Measurements from ENCODE around the gene FST. TPM values are rescaled to one million over a fixed set of nuclear protein-coding genes. Genes with fewer than 3 reads are reported as not detected.

Gene FST
- polyA plus RNA-seq, 2 donors, result 3.0 to 4.6 TPM

- Histone ChIP-seq H3K36me3 (ENCODE audit: control insufficient read depth in 2 of 2, insufficient read depth in 2 of 2, low read length in 1 of 2) (no peaks in the 10 kb centered on the region), H3K9me3 (ENCODE audit: control insufficient read depth in 2 of 2, insufficient read depth in 1 of 2, low read depth in 1 of 2, low read length in 1 of 2) (no peaks in the 10 kb centered on the region), H3K4me3 (ENCODE audit: low read depth in 1 of 2, low read length in 2 of 2) (no peak overlapping the region), H3K4me1 (ENCODE audit: control insufficient read depth in 2 of 2, insufficient read depth in 2 of 2, low read length in 1 of 2) (no peaks in the 10 kb centered on the region), H3K27ac (ENCODE audit: low read depth in 2 of 2, low read length in 1 of 2) (no peak overlapping the region), H3K27me3 (ENCODE audit: control insufficient read depth in 1 of 2, insufficient read depth in 2 of 2, low read length in 2 of 2) (no peaks in the 10 kb centered on the region)
- WGBS, 2 donors, result 73 to 87% methylated on average over 2 of the region's 2 CpGs
These were observed 33.5 kb upstream of the FST start for GRCh38 chr5:53446908-53447307.

GRCh38 chr5:53448851-53449250, 31.6 kb upstream of the FST start:
- H3K36me3 ChIP-seq (ENCODE audit: control insufficient read depth in 2 of 2, insufficient read depth in 2 of 2, low read length in 1 of 2), result no peaks in the 10 kb centered on the region
- 92 to 94% methylated on average over 1 of the region's 1 CpG for WGBS, 2 donors
- H3K4me1 ChIP-seq (ENCODE audit: control insufficient read depth in 2 of 2, insufficient read depth in 2 of 2, low read length in 1 of 2), result no peaks in the 10 kb centered on the region
- H3K27me3 ChIP-seq (ENCODE audit: control insufficient read depth in 1 of 2, insufficient read depth in 2 of 2, low read length in 2 of 2), result no peaks in the 10 kb centered on the region
- no peak overlapping the region for H3K27ac ChIP-seq (ENCODE audit: low read depth in 2 of 2, low read length in 1 of 2)
- no peaks in the 10 kb centered on the region for H3K9me3 ChIP-seq (ENCODE audit: control insufficient read depth in 2 of 2, insufficient read depth in 1 of 2, low read depth in 1 of 2, low read length in 1 of 2)
- H3K4me3 ChIP-seq (ENCODE audit: low read depth in 1 of 2, low read length in 2 of 2), result no peak overlapping the region

- Histone ChIP-seq H3K9me3 (ENCODE audit: control insufficient read depth in 2 of 2, insufficient read depth in 1 of 2, low read depth in 1 of 2, low read length in 1 of 2) (no peaks in the 10 kb centered on the region), H3K4me1 (ENCODE audit: control insufficient read depth in 2 of 2, insufficient read depth in 2 of 2, low read length in 1 of 2) (no peaks in the 10 kb centered on the region), H3K27ac (ENCODE audit: low read depth in 2 of 2, low read length in 1 of 2) (no peak overlapping the region), H3K36me3 (ENCODE audit: control insufficient read depth in 2 of 2, insufficient read depth in 2 of 2, low read length in 1 of 2) (no peaks in the 10 kb centered on the region), H3K4me3 (ENCODE audit: low read depth in 1 of 2, low read length in 2 of 2) (no peak overlapping the region), H3K27me3 (ENCODE audit: control insufficient read depth in 1 of 2, insufficient read depth in 2 of 2, low read length in 2 of 2) (no peaks in the 10 kb centered on the region)
- WGBS, 2 donors, result 42 to 50% methylated on average over 1 of the region's 1 CpG
These were observed 26.3 kb upstream of the FST start for GRCh38 chr5:53453898-53454718.

GRCh38 chr5:53454719-53455000, 25.8 kb upstream of the FST start:
- H3K4me3 ChIP-seq (ENCODE audit: low read depth in 1 of 2, low read length in 2 of 2), result no peak overlapping the region
- H3K9me3 ChIP-seq (ENCODE audit: control insufficient read depth in 2 of 2, insufficient read depth in 1 of 2, low read depth in 1 of 2, low read length in 1 of 2), result no peaks in the 10 kb centered on the region
- no peaks in the 10 kb centered on the region for H3K36me3 ChIP-seq (ENCODE audit: control insufficient read depth in 2 of 2, insufficient read depth in 2 of 2, low read length in 1 of 2)
- no peaks in the 10 kb centered on the region for H3K4me1 ChIP-seq (ENCODE audit: control insufficient read depth in 2 of 2, insufficient read depth in 2 of 2, low read length in 1 of 2)
- no peaks in the 10 kb centered on the region for H3K27me3 ChIP-seq (ENCODE audit: control insufficient read depth in 1 of 2, insufficient read depth in 2 of 2, low read length in 2 of 2)
- WGBS, 2 donors, result 90 to 93% methylated on average over 1 of the region's 1 CpG
- no peak overlapping the region for H3K27ac ChIP-seq (ENCODE audit: low read depth in 2 of 2, low read length in 1 of 2)

GRCh38 chr5:53456366-53456765, 24.1 kb upstream of the FST start:
- Histone ChIP-seq H3K4me3 (ENCODE audit: low read depth in 1 of 2, low read length in 2 of 2) (no peak overlapping the region), H3K27ac (ENCODE audit: low read depth in 2 of 2, low read length in 1 of 2) (no peak overlapping the region), H3K27me3 (ENCODE audit: control insufficient read depth in 1 of 2, insufficient read depth in 2 of 2, low read length in 2 of 2) (no peaks in the 10 kb centered on the region), H3K9me3 (ENCODE audit: control insufficient read depth in 2 of 2, insufficient read depth in 1 of 2, low read depth in 1 of 2, low read length in 1 of 2) (no peaks in the 10 kb centered on the region), H3K4me1 (ENCODE audit: control insufficient read depth in 2 of 2, insufficient read depth in 2 of 2, low read length in 1 of 2) (no peaks in the 10 kb centered on the region), H3K36me3 (ENCODE audit: control insufficient read depth in 2 of 2, insufficient read depth in 2 of 2, low read length in 1 of 2) (no peaks in the 10 kb centered on the region)
- 44 to 56% methylated on average over 2 of the region's 2 CpGs for WGBS, 2 donors

- Histone ChIP-seq H3K36me3 (ENCODE audit: control insufficient read depth in 2 of 2, insufficient read depth in 2 of 2, low read length in 1 of 2) (no peaks in the 10 kb centered on the region), H3K9me3 (ENCODE audit: control insufficient read depth in 2 of 2, insufficient read depth in 1 of 2, low read depth in 1 of 2, low read length in 1 of 2) (no peaks in the 10 kb centered on the region), H3K4me3 (ENCODE audit: low read depth in 1 of 2, low read length in 2 of 2) (no peak overlapping the region), H3K27me3 (ENCODE audit: control insufficient read depth in 1 of 2, insufficient read depth in 2 of 2, low read length in 2 of 2) (no peaks in the 10 kb centered on the region), H3K27ac (ENCODE audit: low read depth in 2 of 2, low read length in 1 of 2) (no peak overlapping the region), H3K4me1 (ENCODE audit: control insufficient read depth in 2 of 2, insufficient read depth in 2 of 2, low read length in 1 of 2) (no peaks in the 10 kb centered on the region)
- 84 to 87% methylated on average over 2 of the region's 2 CpGs for WGBS, 2 donors
These were observed 16.4 kb upstream of the FST start for GRCh38 chr5:53463909-53464621.

- no peaks in the 10 kb centered on the region for H3K9me3 ChIP-seq (ENCODE audit: control insufficient read depth in 2 of 2, insufficient read depth in 1 of 2, low read depth in 1 of 2, low read length in 1 of 2)
- no peak overlapping the region for H3K4me3 ChIP-seq (ENCODE audit: low read depth in 1 of 2, low read length in 2 of 2)
- no peaks in the 10 kb centered on the region for H3K4me1 ChIP-seq (ENCODE audit: control insufficient read depth in 2 of 2, insufficient read depth in 2 of 2, low read length in 1 of 2)
- H3K27ac ChIP-seq (ENCODE audit: low read depth in 2 of 2, low read length in 1 of 2), result no peak overlapping the region
- H3K36me3 ChIP-seq (ENCODE audit: control insufficient read depth in 2 of 2, insufficient read depth in 2 of 2, low read length in 1 of 2), result no peaks in the 10 kb centered on the region
- no peaks in the 10 kb centered on the region for H3K27me3 ChIP-seq (ENCODE audit: control insufficient read depth in 1 of 2, insufficient read depth in 2 of 2, low read length in 2 of 2)
- WGBS, 2 donors, result 64 to 77% methylated on average over 3 of the region's 3 CpGs
These were observed 15.7 kb upstream of the FST start for GRCh38 chr5:53464722-53465121.

- no peak overlapping the region for H3K27ac ChIP-seq (ENCODE audit: low read depth in 2 of 2, low read length in 1 of 2)
- no peak overlapping the region for H3K4me3 ChIP-seq (ENCODE audit: low read depth in 1 of 2, low read length in 2 of 2)
- no peaks in the 10 kb centered on the region for H3K36me3 ChIP-seq (ENCODE audit: control insufficient read depth in 2 of 2, insufficient read depth in 2 of 2, low read length in 1 of 2)
- WGBS, 2 donors, result 64 to 75% methylated on average over 2 of the region's 2 CpGs
- H3K9me3 ChIP-seq (ENCODE audit: control insufficient read depth in 2 of 2, insufficient read depth in 1 of 2, low read depth in 1 of 2, low read length in 1 of 2), result no peaks in the 10 kb centered on the region
- H3K4me1 ChIP-seq (ENCODE audit: control insufficient read depth in 2 of 2, insufficient read depth in 2 of 2, low read length in 1 of 2), result no peaks in the 10 kb centered on the region
- peaks cover 0 to 3% of the 10 kb centered on the region in 2 donors for H3K27me3 ChIP-seq (ENCODE audit: control insufficient read depth in 1 of 2, insufficient read depth in 2 of 2, low read length in 2 of 2)
These were observed 10.3 kb upstream of the FST start for GRCh38 chr5:53469946-53470687.

GRCh38 chr5:53472279-53472678, 8.2 kb upstream of the FST start:
- Histone ChIP-seq H3K27me3 (ENCODE audit: control insufficient read depth in 1 of 2, insufficient read depth in 2 of 2, low read length in 2 of 2) (peaks cover 0 to 3% of the 10 kb centered on the region in 2 donors), H3K27ac (ENCODE audit: low read depth in 2 of 2, low read length in 1 of 2) (no peak overlapping the region), H3K9me3 (ENCODE audit: control insufficient read depth in 2 of 2, insufficient read depth in 1 of 2, low read depth in 1 of 2, low read length in 1 of 2) (no peaks in the 10 kb centered on the region), H3K36me3 (ENCODE audit: control insufficient read depth in 2 of 2, insufficient read depth in 2 of 2, low read length in 1 of 2) (no peaks in the 10 kb centered on the region), H3K4me1 (ENCODE audit: control insufficient read depth in 2 of 2, insufficient read depth in 2 of 2, low read length in 1 of 2) (peaks cover 0 to 2% of the 10 kb centered on the region in 2 donors), H3K4me3 (ENCODE audit: low read depth in 1 of 2, low read length in 2 of 2) (no peak overlapping the region)
- WGBS, 2 donors, result 57 to 69% methylated on average over 1 of the region's 1 CpG

Measured in esophagus (tissue), 2 donors.